Measurements from ENCODE around the gene GGA2.
A peak's percentile ranks its signal among the peaks of the same experiment; 100 is the strongest.
"Not testable (repeated sequence)": the region's sequence is repeated elsewhere in the genome, so short reads cannot be mapped to it uniquely, and the experiment has no call there.

Gene GGA2
- total RNA-seq = 117 to 196 (median 134) reads per million in 4 donors

GRCh38 chr16:23510164-23510914, at the start of gene GGA2:
Gene GGA2 (minus strand): TSS chr16:23510494. CDS start chr16:23510411, 83 bp downstream.
- DNase-seq = peak; percentile 66 to 81 (median 69)

DNA sequence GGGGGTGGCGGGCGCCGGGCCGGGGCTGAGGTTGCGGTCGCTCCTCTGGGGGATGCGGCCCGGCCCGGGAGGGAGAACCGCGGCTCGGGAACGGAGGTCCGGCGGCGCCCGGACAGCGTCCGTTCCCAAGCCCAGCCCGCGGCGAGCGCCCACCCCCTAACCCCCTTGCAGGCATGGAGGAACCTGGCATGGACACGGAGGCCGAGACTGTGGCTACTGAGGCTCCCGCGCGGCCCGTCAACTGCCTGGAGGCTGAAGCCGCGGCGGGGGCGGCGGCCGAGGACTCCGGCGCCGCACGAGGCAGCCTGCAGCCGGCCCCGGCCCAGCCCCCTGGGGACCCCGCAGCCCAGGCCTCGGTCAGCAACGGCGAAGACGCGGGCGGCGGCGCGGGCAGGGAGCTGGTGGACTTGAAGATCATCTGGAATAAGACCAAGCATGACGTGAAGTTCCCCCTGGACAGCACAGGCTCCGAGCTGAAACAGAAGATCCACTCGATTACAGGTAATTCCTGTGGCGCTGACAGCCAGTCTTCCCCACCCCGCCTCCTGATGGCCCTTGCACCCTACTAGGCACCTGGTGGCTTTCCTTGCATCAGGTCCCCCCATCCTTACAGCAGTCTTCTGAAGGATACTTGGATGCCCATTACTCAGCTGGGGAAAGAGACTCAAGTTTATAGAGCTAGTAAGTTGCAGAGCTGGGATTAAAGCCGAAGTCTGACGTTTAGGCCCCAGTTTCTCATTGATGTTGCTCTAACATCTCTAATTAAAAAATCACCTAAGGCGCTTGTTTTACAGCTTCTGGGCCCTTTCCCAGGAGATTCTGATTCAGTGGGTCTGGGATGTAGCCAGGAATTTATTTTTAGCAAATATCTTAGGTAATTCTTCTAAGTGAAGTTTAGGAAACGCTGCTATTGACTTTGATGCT, 47.7 kb upstream of the GGA2 start:
- no peak for DNase-seq

DNA sequence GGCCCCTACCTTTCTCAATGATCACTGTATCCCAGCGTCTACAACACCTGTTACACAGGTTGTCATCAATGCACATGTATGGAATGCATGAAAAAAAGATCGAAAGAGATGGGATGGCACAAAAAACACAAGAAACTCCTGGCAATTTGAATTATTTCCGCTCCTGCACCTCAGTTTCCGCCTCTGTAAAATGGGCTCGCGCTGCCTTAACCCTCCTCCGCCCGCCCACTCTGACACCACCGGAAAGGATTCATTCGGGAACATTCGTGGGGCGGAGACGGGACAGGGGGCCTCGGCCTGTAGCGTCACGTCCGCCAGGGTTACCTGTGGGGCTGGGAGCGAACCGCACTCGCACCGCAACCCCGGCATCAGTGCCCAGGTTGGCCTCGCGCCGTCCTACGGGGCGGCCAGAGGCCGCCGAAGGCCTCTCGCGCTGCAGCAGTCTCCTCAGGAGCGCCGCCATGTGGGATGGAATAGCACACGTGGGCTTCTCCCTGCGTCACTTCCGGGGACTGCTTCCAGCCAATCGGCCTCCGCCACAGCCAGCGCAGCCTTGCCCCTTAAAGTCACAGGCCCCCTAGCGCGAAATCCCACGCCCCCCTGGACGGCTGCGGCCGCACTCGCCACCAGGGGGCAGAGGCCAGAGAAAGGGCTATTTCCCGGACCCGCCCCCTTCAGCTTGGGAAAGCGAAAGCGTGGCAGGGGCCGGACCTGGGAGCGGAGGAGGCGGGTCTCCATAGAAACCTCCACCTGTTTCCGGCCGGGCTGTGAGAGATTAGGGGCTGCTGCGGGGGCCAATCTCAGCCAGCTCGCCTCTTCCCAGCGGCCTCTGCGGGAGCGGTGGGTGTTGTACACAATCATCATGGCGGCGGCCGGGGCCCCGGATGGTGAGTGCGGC, 46.8 kb upstream of the GGA2 start, which contains the start of the genes EARS2 and UBFD1:
EARS2 (minus strand) TSS at position 470 of the 898 bp plus-strand sequence; CDS start at position 463, 7 bp downstream.
UBFD1 (plus strand) TSS at position 847 of the 898 bp plus-strand sequence; CDS start at position 863, 16 bp downstream.
- DNase-seq = peak; percentile 84 to 97 (median 90)

GRCh38 chr16:23554536-23554935, 44.2 kb upstream of the GGA2 start:
- DNase-seq = no peak

DNA sequence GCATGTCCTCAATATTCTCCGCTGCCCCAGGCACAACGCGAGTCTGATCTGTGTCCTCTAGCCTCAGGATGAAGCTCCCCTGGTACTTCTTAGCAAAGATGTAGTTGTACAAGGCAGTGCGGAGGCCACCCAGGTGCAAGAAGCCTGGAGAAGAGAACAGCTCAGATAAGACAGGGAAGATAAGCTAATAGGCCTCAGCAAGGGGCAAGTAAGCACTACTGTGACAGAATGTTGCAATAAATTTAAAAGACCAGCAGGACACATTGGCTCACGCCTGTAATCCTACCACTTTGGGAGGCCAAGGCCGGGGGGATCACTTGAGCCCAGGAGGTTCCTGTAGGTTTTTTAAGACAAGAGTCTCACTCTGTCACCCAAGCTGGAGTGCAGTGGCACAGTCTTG, 41.9 kb upstream of the GGA2 start:
- DNase-seq = no peak

- no peak for DNase-seq
Observed at GRCh38 chr16:23549938-23550337, 39.6 kb upstream of the GGA2 start.

GRCh38 chr16:23544436-23544835, 34.1 kb upstream of the GGA2 start:
- no peak for DNase-seq

DNA sequence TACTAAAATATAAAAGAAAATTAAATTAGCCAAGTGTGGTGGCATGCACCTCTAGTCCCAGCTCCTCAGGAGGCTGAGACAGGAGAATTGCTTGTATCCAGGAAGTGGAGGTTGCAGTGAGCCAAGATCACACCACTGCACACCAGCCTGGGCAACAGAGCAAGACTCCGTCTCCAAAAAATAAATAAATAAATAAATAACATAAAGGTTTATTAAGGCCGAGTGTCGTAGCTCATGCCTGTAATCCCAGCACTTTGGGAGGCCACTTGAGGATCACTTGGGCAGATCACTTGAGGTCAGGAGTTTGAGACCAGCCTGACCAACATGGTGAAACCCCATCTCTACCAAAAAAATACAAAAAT, 30.5 kb upstream of the GGA2 start:
- not testable (repeated sequence) for DNase-seq

- no peak for DNase-seq
Observed at GRCh38 chr16:23539984-23540816, 29.9 kb upstream of the GGA2 start.

DNA sequence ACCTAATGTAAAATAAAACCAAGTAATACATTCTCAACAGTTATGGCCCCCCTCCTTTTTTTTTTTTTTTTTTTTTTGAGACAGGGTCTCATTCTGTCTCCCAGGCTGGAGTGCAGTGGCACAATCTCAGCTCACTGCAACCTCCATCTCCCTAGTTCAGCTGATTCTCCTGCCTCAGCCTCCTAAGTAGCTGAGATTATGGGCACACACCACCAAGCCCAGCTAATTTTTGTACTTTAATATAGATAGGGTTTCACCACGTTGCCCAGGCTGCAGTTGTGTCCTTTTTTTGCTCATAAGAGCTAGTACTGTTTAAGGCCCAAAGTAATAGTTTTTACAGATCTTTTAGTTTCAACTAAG, 28.6 kb upstream of the GGA2 start:
- DNase-seq = no peak

- no peak for DNase-seq
Observed at GRCh38 chr16:23537390-23537789, 27.1 kb upstream of the GGA2 start.

- DNase-seq = no peak
Observed at GRCh38 chr16:23535901-23536300, 25.6 kb upstream of the GGA2 start.

DNA sequence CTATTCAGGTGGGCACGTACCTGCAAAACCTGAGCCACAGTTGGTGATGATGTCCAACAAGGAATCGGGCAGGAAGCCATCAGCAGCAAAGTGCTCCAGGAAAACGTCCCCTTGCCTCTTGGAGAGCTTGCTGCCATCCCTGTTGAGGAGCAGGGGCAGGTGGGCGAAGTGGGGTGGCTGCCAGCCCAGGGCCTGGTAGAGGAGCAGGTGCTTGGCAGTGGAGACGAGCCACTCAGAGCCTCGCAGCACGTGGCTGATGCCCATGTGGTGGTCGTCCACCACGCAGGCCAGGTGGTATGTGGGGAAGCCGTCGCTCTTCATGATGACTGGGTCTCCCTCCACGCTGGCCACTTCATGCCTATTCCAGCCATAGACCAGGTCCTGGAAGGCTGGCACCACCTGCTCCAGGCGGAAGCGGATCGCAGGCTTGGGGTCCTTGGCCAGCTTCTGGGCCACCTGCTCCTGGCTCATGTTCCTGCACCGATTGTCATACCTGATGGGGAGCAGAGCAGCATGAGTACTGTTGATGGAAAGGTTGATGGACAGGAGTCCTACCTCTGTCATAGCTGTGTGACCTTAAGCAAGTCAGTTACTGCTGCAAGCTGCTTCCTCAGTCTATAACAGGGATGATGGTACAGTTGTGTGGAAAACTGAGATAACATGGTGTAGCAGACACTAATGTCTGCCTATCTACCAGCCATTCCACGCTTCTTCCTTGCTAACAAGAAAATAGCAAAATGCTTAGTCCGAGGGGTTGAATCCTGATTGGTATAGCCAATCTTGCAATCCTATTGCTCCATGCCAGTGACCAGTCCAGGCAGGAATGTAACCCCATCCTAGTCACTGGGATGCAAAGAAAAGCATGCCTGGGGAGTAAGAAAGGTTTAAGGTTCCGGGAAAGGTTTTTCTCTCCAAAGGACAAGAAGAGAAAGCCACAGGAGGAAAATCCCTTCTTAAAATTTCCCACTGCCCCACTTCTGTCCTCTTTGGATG, 24.9 kb upstream of the GGA2 start:
- DNase-seq = no peak

GRCh38 chr16:23532448-23532847, 22.2 kb upstream of the GGA2 start:
- DNase-seq = no peak

DNA sequence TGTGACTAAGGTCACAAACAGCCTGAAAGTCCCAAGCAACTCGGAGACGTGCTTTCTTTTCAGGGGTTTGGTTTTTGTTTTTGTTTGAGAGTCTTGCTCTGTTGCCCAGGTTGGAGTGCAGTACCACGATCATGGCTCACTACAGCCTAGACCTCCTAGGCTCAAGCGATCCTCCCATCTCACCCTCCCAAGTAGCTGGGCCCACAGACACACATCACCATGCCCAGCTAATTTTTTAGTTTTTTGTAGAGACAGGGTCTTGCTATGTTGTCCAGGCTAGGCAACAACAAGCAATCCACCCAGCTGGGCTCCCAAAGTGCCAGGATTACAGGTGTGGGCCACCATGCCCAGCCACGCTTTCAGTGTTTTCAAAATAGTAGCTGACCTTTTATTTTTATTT, 19.8 kb upstream of the GGA2 start:
- no peak for DNase-seq

- no peak for DNase-seq
Observed at GRCh38 chr16:23528644-23529310, 18.5 kb upstream of the GGA2 start.

GRCh38 chr16:23527961-23528643, 17.8 kb upstream of the GGA2 start:
- DNase-seq = no peak

DNA sequence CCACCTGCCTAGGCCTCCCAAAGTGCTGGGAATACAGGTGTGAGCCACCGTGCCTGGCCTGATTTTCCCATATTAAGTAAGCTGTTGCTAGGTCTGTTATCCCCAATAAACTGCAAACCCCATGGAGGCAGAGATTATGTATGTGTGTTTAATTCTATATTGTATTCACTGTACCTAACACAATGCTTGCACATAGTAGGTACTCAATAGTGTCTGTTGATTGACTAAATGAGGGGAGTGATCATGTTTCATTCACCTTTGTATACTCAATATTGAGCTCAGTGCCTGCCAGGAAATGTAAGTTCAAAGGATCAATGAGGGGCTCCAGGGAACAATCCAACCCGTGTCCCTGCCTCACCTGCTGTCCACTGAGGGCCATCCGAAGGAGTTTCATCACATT, 14.6 kb upstream of the GGA2 start:
- DNase-seq = no peak

GRCh38 chr16:23523876-23524385, 13.6 kb upstream of the GGA2 start:
- no peak for DNase-seq
